ENCODE measurements around the gene PHOX2A.
"Not testable (repeated sequence)": the region's sequence is repeated elsewhere in the genome, so short reads cannot be mapped to it uniquely, and the experiment has no call there.

PHOX2A gene

GRCh38 chr11:72223615-72224563 lies 20.1 kb downstream of the PHOX2A start:
- H3K4me1 Mint-ChIP-seq (ENCODE audit: low read depth), result peaks cover 26% of the 10 kb centered on the region
- peaks cover 3% of the 10 kb centered on the region for H3K36me3 Mint-ChIP-seq (ENCODE audit: low read depth)
- no peaks in the 10 kb centered on the region for H3K9me3 Mint-ChIP-seq
- H3K4me3 Mint-ChIP-seq, result peak overlapping the region; percentile 89
- H3K27ac Mint-ChIP-seq, result peak overlapping the region; percentile 92
- H3K27me3 Mint-ChIP-seq, result no peaks in the 10 kb centered on the region

GRCh38 chr11:72222907-72223614 lies 20.9 kb downstream of the PHOX2A start:
- no peaks in the 10 kb centered on the region for H3K36me3 Mint-ChIP-seq (ENCODE audit: low read depth)
- peak overlapping the region; percentile 89 for H3K4me3 Mint-ChIP-seq
- H3K27me3 Mint-ChIP-seq, result no peaks in the 10 kb centered on the region
- peak overlapping the region; percentile 63 for H3K27ac Mint-ChIP-seq
- no peaks in the 10 kb centered on the region for H3K9me3 Mint-ChIP-seq
- peaks cover 27% of the 10 kb centered on the region for H3K4me1 Mint-ChIP-seq (ENCODE audit: low read depth)

GRCh38 chr11:72222106-72222891 lies 21.7 kb downstream of the PHOX2A start:
- H3K9me3 Mint-ChIP-seq, result no peaks in the 10 kb centered on the region
- H3K4me3 Mint-ChIP-seq, result peak overlapping the region; percentile 89
- H3K36me3 Mint-ChIP-seq (ENCODE audit: low read depth), result no peaks in the 10 kb centered on the region
- H3K27me3 Mint-ChIP-seq, result peaks cover 5% of the 10 kb centered on the region
- peak overlapping the region; percentile 63 for H3K27ac Mint-ChIP-seq
- H3K4me1 Mint-ChIP-seq (ENCODE audit: low read depth), result peaks cover 32% of the 10 kb centered on the region

GRCh38 chr11:72221386-72222075 lies 22.4 kb downstream of the PHOX2A start:
- peaks cover 32% of the 10 kb centered on the region for H3K4me1 Mint-ChIP-seq (ENCODE audit: low read depth)
- H3K9me3 Mint-ChIP-seq, result no peaks in the 10 kb centered on the region
- H3K27me3 Mint-ChIP-seq, result peaks cover 11% of the 10 kb centered on the region
- no peak overlapping the region for H3K4me3 Mint-ChIP-seq
- H3K36me3 Mint-ChIP-seq (ENCODE audit: low read depth), result no peaks in the 10 kb centered on the region
- H3K27ac Mint-ChIP-seq, result no peak overlapping the region

- Mint-ChIP-seq H3K4me3 (no peak overlapping the region), H3K27ac (no peak overlapping the region), H3K4me1 (ENCODE audit: low read depth) (peaks cover 32% of the 10 kb centered on the region), H3K27me3 (peaks cover 13% of the 10 kb centered on the region), H3K9me3 (no peaks in the 10 kb centered on the region), H3K36me3 (ENCODE audit: low read depth) (no peaks in the 10 kb centered on the region)
These were observed 23.1 kb downstream of the PHOX2A start for GRCh38 chr11:72220696-72221363.

- H3K9me3 Mint-ChIP-seq, result no peaks in the 10 kb centered on the region
- H3K4me1 Mint-ChIP-seq (ENCODE audit: low read depth), result peaks cover 25% of the 10 kb centered on the region
- peaks cover 13% of the 10 kb centered on the region for H3K27me3 Mint-ChIP-seq
- no peak overlapping the region for H3K4me3 Mint-ChIP-seq
- peak overlapping the region; percentile 17 for H3K27ac Mint-ChIP-seq
- no peaks in the 10 kb centered on the region for H3K36me3 Mint-ChIP-seq (ENCODE audit: low read depth)
These were observed 25.7 kb downstream of the PHOX2A start for GRCh38 chr11:72218251-72218745.

- Mint-ChIP-seq H3K36me3 (ENCODE audit: low read depth) (no peaks in the 10 kb centered on the region), H3K4me1 (ENCODE audit: low read depth) (peaks cover 24% of the 10 kb centered on the region), H3K4me3 (no peak overlapping the region), H3K27ac (no peak overlapping the region), H3K9me3 (no peaks in the 10 kb centered on the region), H3K27me3 (peaks cover 13% of the 10 kb centered on the region)
These were observed 26.1 kb downstream of the PHOX2A start for GRCh38 chr11:72217841-72218240.

GRCh38 chr11:72216638-72217037 lies 27.3 kb downstream of the PHOX2A start, which contains the start of gene FOLR2:
Gene FOLR2 (plus strand): TSS chr11:72216794. CDS start chr11:72218585, 1,791 bp downstream.
- Mint-ChIP-seq H3K4me3 (no peak within 1 kb of the TSS), H3K27me3 (peaks cover 13% of the 10 kb centered on the region), H3K36me3 (ENCODE audit: low read depth) (no peaks in the 10 kb centered on the region), H3K27ac (no peak within 1 kb of the TSS), H3K4me1 (ENCODE audit: low read depth) (peaks cover 13% of the 10 kb centered on the region), H3K9me3 (no peaks in the 10 kb centered on the region)

GRCh38 chr11:72209101-72209500 lies 34.9 kb downstream of the PHOX2A start:
- Mint-ChIP-seq H3K36me3 (ENCODE audit: low read depth) (no peaks in the 10 kb centered on the region), H3K4me1 (ENCODE audit: low read depth) (no peaks in the 10 kb centered on the region), H3K27me3 (peaks cover 8% of the 10 kb centered on the region), H3K4me3 (no peak overlapping the region), H3K27ac (no peak overlapping the region), H3K9me3 (peaks cover 10% of the 10 kb centered on the region)

GRCh38 chr11:72208281-72208680 lies 35.7 kb downstream of the PHOX2A start:
- Mint-ChIP-seq H3K27me3 (peaks cover 8% of the 10 kb centered on the region), H3K9me3 (peaks cover 10% of the 10 kb centered on the region), H3K4me1 (ENCODE audit: low read depth) (no peaks in the 10 kb centered on the region), H3K36me3 (ENCODE audit: low read depth) (no peaks in the 10 kb centered on the region), H3K27ac (no peak overlapping the region), H3K4me3 (no peak overlapping the region)

- not testable (repeated sequence) for H3K27ac Mint-ChIP-seq, H3K27me3 Mint-ChIP-seq
These were observed 37.2 kb downstream of the PHOX2A start for GRCh38 chr11:72206794-72207193.

GRCh38 chr11:72204886-72205285 lies 39.1 kb downstream of the PHOX2A start:
- Mint-ChIP-seq H3K4me3 (no peak overlapping the region), H3K4me1 (ENCODE audit: low read depth) (no peaks in the 10 kb centered on the region), H3K27me3 (peaks cover 6% of the 10 kb centered on the region), H3K36me3 (ENCODE audit: low read depth) (no peaks in the 10 kb centered on the region), H3K27ac (no peak overlapping the region), H3K9me3 (peaks cover 8% of the 10 kb centered on the region)

More at GRCh38 chr11:72206794-72207193, 37.2 kb downstream of the PHOX2A start:
- H3K36me3 Mint-ChIP-seq (ENCODE audit: low read depth); H3K4me1 Mint-ChIP-seq (ENCODE audit: low read depth); H3K4me3 Mint-ChIP-seq: not testable (repeated sequence)
- H3K9me3 Mint-ChIP-seq, result peaks cover 10% of the 10 kb centered on the region

GRCh38 chr11:72203163-72203562 lies 40.8 kb downstream of the PHOX2A start:
- H3K36me3 Mint-ChIP-seq (ENCODE audit: low read depth), result no peaks in the 10 kb centered on the region
- H3K4me1 Mint-ChIP-seq (ENCODE audit: low read depth), result no peaks in the 10 kb centered on the region
- H3K4me3 Mint-ChIP-seq, result no peak overlapping the region
- H3K9me3 Mint-ChIP-seq, result no peaks in the 10 kb centered on the region
- H3K27ac Mint-ChIP-seq, result no peak overlapping the region
- no peaks in the 10 kb centered on the region for H3K27me3 Mint-ChIP-seq

Data from stimulated activated naive CD8-positive, alpha-beta T cell treated with anti-CD3 and anti-CD28 coated beads, Interleukin-15, Interleukin-2, amounts not matched to agents 100 ng/mL and 50 ng/mL, for 24 hours (primary cell).